Colonic mucosa (tissue), 4 donors: Measurements from ENCODE around the gene SMAP1. TPM values are rescaled to one million over a fixed set of nuclear protein-coding genes. Genes with fewer than 3 reads are reported as not detected.
A peak's percentile ranks its signal among the peaks of the same experiment; 100 is the strongest.

ENCODE experiments used
- DNase-seq: peaks from one replicate; pipeline ENCODE4 v3.0.0-alpha.2; 2020
- H3K27ac ChIP-seq: fragments of 200-600 bp; one replicate; pipeline ENCODE4 v1.8.0; 2021
- H3K27me3 ChIP-seq: fragments of 200-600 bp; one replicate; pipeline ENCODE4 v1.8.0; 2021
- H3K36me3 ChIP-seq: fragments of 200-600 bp; one replicate; pipeline ENCODE4 v1.8.0; 2021
- H3K4me1 ChIP-seq: fragments of 200-600 bp; one replicate; pipeline ENCODE4 v1.8.0; 2021; ENCODE audit warnings: mild to moderate bottlenecking
- H3K4me3 ChIP-seq: fragments of 200-600 bp; one replicate; pipeline ENCODE4 v1.8.0; 2021
- H3K9ac ChIP-seq, 2 donors: one replicate each; pipeline ENCODE4 v1.7.0; 2013; ENCODE audit warnings: control low read depth in 2 of 2, low read depth in 2 of 2, low read length in 2 of 2
- H3K9me3 ChIP-seq: fragments of 200-600 bp; one replicate; pipeline ENCODE4 v1.8.0; 2021
- intact Hi-C: fragments of 100-400 bp; cut with DNase I; formaldehyde crosslinking; loops from one replicate; pipeline ENCODE4 v1.14.1; 2022
- total RNA-seq, 2 donors: library from RNA; stranded (reverse); fragmentation: NEBNext Ultra II Directional in 1 of 2; extraction: Animal tissue kit (Norgen Biotek cat#: 25700) in 1 of 2; gene quantifications; one replicate each; pipeline ENCODE4 v1.2.1, GENCODE V29; 2021
- TF ChIP-seq, protein P1 (sequence below): fragments of 200-600 bp; IDR thresholded peaks from one replicate; pipeline ENCODE4 v1.8.0; 2022; ENCODE audit warnings: antibody characterized with exemption, mild to moderate bottlenecking
- donor health status: healthy.
- donor health status: DM: no; HTN: no; CAD: no.
- donor health status: DM: no; HTN: no; CAD: no.

SMAP1 gene
- total RNA-seq, 2 donors from 2014 or later = 42.3 to 62.8 TPM

DNA sequence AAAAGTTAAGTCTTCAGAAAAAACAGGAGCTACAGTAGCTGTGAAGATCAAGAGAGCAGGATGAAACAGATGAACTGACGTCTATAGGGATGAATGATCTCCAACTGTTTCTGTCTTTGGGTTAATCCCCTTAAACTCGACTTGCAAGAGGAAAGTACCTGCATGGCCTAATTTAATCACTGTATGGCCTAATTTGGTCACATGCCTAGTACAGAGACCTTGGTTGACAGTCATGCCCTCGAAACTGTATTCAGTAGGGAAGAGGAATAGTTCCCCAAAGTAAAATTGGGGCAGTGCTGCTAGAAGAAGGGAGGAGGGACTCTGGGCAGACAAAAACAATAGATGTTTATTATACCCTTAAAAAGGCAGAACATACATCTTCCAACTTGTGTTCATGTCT, 10.0 kb upstream of the SMAP1 start:
- no peaks in the 10 kb centered on the region for H3K9me3 ChIP-seq
- intact Hi-C loops = no loop called here
- H3K36me3 ChIP-seq = no peaks in the 10 kb centered on the region

DNA sequence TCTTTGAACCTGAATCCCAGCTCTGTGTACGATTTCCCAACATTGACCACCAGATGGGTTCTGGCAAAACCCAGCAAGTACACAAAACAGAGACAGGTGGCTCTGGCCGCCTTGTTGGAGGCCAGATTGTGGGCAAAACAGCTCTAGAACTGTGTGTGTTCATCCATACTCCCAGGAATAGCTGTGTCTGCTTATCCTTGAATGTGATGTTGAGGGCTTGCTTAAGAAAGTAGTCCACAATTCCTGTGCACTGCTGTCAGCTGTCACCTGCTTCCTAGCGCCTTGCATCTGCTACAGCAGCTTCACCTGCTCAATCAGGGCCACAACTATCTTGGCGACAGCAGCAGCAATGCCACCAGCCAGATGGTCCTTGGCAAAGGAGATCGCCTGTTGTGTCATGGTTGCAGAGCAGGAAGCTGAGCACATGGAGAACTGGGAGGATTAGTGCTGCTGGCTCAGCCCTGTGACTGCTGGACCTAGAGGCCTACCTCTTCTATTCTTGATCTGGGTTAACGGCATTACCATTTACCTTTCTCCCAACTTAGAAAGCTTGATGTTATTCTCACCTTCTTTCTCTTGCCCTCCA, 3.7 kb upstream of the SMAP1 start:
- intact Hi-C loops = no loop called here
- TF ChIP-seq, protein P1, sequence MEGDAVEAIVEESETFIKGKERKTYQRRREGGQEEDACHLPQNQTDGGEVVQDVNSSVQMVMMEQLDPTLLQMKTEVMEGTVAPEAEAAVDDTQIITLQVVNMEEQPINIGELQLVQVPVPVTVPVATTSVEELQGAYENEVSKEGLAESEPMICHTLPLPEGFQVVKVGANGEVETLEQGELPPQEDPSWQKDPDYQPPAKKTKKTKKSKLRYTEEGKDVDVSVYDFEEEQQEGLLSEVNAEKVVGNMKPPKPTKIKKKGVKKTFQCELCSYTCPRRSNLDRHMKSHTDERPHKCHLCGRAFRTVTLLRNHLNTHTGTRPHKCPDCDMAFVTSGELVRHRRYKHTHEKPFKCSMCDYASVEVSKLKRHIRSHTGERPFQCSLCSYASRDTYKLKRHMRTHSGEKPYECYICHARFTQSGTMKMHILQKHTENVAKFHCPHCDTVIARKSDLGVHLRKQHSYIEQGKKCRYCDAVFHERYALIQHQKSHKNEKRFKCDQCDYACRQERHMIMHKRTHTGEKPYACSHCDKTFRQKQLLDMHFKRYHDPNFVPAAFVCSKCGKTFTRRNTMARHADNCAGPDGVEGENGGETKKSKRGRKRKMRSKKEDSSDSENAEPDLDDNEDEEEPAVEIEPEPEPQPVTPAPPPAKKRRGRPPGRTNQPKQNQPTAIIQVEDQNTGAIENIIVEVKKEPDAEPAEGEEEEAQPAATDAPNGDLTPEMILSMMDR = no peak
- H3K36me3 ChIP-seq = no peaks in the 10 kb centered on the region

More for the DNA sequence above, 10.0 kb upstream of the SMAP1 start:
- Histone ChIP-seq H3K27me3 (no peaks in the 10 kb centered on the region), H3K4me3 (no peak overlapping the region), H3K27ac (no peak overlapping the region), H3K4me1 (no peaks in the 10 kb centered on the region), H3K9ac (no peak overlapping the region)
- TF ChIP-seq, protein P1 = no peak
- DNase-seq = no peak

DNA sequence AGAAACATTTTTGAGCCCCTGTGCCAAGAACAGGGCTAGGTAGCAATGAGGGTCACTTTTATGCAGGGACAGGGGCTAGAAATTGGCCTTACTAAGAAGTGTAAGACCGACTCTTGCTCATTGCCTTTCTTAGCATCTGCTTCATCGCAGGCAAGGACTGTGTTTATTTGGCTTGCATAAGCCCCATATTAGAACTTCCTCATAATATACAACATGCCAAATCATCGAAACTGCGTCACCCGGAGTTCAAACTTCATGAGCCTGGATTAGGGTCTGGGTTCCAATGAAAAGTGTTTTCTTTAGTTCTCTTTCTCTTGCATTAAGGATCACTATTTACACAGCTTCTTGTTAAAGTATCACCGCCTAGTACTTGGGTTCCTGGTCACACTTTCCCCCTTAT, 977 bp upstream of the SMAP1 start:
- TF ChIP-seq, protein P1 = no peak
- peaks cover 5% of the 10 kb centered on the region for H3K4me1 ChIP-seq
- intact Hi-C loops = no loop called here
- H3K36me3 ChIP-seq = no peaks in the 10 kb centered on the region
- H3K27me3 ChIP-seq = no peaks in the 10 kb centered on the region
- peak overlapping the region; percentile 93 for H3K27ac ChIP-seq
- H3K4me3 ChIP-seq = no peak overlapping the region
- DNase-seq = no peak
- no peaks in the 10 kb centered on the region for H3K9me3 ChIP-seq
- peak overlapping the region in 1 of 2 donors; percentile 64 for H3K9ac ChIP-seq

More for the DNA sequence above, 3.7 kb upstream of the SMAP1 start:
- H3K4me3 ChIP-seq = no peak overlapping the region
- no peak for DNase-seq
- H3K9ac ChIP-seq = no peak overlapping the region
- H3K27ac ChIP-seq = no peak overlapping the region
- no peaks in the 10 kb centered on the region for H3K4me1 ChIP-seq
- H3K9me3 ChIP-seq = no peaks in the 10 kb centered on the region
- no peaks in the 10 kb centered on the region for H3K27me3 ChIP-seq

DNA sequence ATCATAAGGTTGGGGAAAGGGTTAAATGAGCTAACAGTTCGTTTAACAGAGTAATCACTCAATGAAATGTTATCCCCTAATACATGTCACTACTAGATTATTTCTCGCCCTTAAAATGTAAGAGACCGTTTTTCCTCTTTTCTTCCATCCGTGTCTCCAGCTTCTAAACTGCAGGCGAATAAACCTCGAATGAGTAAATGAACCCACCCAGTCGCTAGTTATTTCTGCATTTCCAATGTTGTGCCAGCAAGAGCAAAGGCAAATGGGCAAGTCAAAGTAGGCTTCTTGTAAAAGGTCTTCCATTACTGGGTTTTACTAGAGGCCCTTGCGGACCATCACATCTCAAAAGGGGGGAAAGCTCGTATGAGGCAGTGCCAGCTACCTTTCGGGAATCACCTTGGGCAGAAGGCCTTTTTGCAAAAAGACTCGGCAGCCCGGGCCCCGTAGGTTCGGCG, 400 bp upstream of the SMAP1 start:
- DNase-seq = no peak
- H3K4me1 ChIP-seq = peaks cover 8% of the 10 kb centered on the region
- TF ChIP-seq, protein P1 = no peak
- H3K27ac ChIP-seq = peak overlapping the region; percentile 93
- no peaks in the 10 kb centered on the region for H3K27me3 ChIP-seq
- peak overlapping the region; percentile 89 for H3K4me3 ChIP-seq
- H3K9ac ChIP-seq = peak overlapping the region; percentile 60 to 64
- H3K9me3 ChIP-seq = no peaks in the 10 kb centered on the region
- no peaks in the 10 kb centered on the region for H3K36me3 ChIP-seq
- intact Hi-C loops = no loop called here

DNA sequence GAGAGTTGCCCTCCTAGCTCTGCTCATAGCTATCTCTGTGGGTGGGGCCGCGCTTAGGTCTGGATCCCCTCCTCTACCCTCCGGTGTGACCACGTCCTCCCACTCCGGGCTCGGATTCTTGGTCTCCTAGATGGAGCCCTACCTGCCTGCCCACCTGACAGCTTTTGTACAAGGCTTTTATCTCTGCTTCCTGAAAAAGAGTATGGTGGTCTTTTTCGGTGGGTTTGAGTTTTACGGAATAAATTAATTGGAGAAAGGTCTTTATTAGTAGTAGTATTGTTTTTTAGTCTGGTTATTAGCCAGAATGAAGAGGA, 773 bp downstream of the SMAP1 start:
- peak overlapping the region; percentile 89 for H3K4me3 ChIP-seq
- TF ChIP-seq, protein P1 = no peak
- H3K27ac ChIP-seq = peak overlapping the region; percentile 93
- H3K27me3 ChIP-seq = no peaks in the 10 kb centered on the region
- peak overlapping the region; percentile 84 to 93 for H3K9ac ChIP-seq
- H3K4me1 ChIP-seq = peaks cover 9% of the 10 kb centered on the region
- peak; percentile 80 for DNase-seq
- H3K9me3 ChIP-seq = no peaks in the 10 kb centered on the region
- intact Hi-C loops = no loop called here
- H3K36me3 ChIP-seq = no peaks in the 10 kb centered on the region
